ENCODE data around the gene B3GAT2. TPM values are rescaled to one million over a fixed set of nuclear protein-coding genes. Genes with fewer than 3 reads are reported as not detected.

The B3GAT2 gene
- total and polyA plus RNA-seq, 2 experiments from 2014 or later = 0.17 to 0.82 TPM

DNA sequence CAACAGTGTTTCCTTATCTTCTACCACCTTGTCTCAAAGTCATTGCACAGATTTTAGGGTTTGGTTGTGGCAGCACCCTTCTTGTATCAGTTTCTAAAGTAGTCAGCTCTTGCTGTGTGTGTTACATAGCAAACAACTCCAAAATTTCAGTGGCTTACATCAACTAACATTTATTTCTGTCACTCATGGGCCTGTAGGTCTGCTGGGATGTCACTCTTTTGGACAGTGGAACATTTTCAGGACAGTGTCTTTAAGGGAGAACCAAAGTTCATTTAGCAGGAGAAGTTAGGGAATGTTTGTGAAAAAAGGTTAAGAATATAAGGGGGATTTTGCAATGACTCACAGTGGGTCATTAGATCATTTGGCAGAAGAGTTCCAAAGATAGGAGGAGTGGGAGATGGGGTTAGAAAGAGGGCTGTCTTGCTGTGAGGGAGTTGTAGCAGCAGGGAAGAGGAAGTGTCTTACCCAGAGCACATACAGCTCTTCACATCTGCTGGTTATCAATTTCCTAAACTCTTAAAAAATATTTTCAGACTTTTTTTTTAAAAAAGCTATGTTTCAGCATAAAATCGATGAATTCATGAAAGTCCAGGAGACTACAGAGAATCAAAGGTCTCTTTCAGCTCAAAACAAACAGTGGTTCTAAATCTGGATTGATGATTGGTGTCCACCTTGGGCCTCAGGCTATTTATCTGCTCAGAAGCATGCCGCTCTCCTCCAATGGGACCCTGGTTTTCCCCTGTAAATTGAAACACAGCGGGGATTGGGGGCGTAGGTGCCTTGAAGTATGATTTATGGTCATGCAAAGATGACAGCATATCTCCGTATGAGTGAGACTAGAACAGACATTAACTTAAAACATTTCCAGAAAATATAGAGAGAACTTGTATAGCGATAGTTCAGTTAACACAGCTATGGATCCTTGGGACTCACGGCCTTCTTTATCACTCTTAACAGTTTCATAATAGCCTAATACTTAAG, 117.3 kb downstream of the B3GAT2 start:
- H3K27me3 ChIP-seq = no peaks in the 10 kb centered on the region
- no peak overlapping the region for H3K4me2 ChIP-seq
- peaks cover 1% of the 10 kb centered on the region for H3K79me2 ChIP-seq
- no peak overlapping the region for H2AFZ ChIP-seq
- no peak for DNase-seq (ENCODE audit: low spot score)
- H3K9me3 ChIP-seq (ENCODE audit: low read depth) = no peaks in the 10 kb centered on the region
- H4K20me1 ChIP-seq (ENCODE audit: insufficient read depth, poor library complexity, severe bottlenecking) = no peaks in the 10 kb centered on the region
- no peaks in the 10 kb centered on the region for H3K36me3 ChIP-seq (replicated peaks; ENCODE audit: insufficient read depth, low read depth)
- H3K4me3 ChIP-seq = no peak overlapping the region
- TF ChIP-seq CTCF (IDR thresholded peaks at IDR 0.05; ENCODE audit: poor library complexity) = no peak
- no peak for TF ChIP-seq EZH2phosphoT487 (IDR thresholded peaks at IDR 0.05; ENCODE audit: low read depth, severe bottlenecking, unreplicated experiment)
- no peak for TF ChIP-seq EZH2 (IDR thresholded peaks at IDR 0.05; ENCODE audit: borderline replicate concordance)
- no peaks in the 10 kb centered on the region for H3K4me1 ChIP-seq (ENCODE audit: insufficient read depth)
- 87% methylated on average over 7 of the region's 7 CpGs for WGBS (ENCODE audit: low lambda C conversion rate, missing lambda C conversion rate)
- no peak overlapping the region for H3K27ac ChIP-seq
- H3K9me2 ChIP-seq (replicated peaks; ENCODE audit: insufficient read depth) = no peaks in the 10 kb centered on the region

GRCh38 chr6:70838907-70839285, 118.0 kb downstream of the B3GAT2 start:
- Histone ChIP-seq H3K36me3 (replicated peaks; ENCODE audit: insufficient read depth, low read depth) (no peaks in the 10 kb centered on the region), H3K27me3 (no peaks in the 10 kb centered on the region), H3K4me1 (ENCODE audit: insufficient read depth) (no peaks in the 10 kb centered on the region), H3K4me3 (no peak overlapping the region), H4K20me1 (ENCODE audit: insufficient read depth, poor library complexity, severe bottlenecking) (no peaks in the 10 kb centered on the region), H3K9me3 (ENCODE audit: low read depth) (no peaks in the 10 kb centered on the region), H3K79me2 (peaks cover 3% of the 10 kb centered on the region), H3K27ac (no peak overlapping the region), H2AFZ (no peak overlapping the region), H3K9me2 (replicated peaks; ENCODE audit: insufficient read depth) (no peaks in the 10 kb centered on the region), H3K4me2 (no peak overlapping the region)
- no peak for DNase-seq (ENCODE audit: low spot score)
- 70% methylated on average over 2 of the region's 2 CpGs for WGBS (ENCODE audit: low lambda C conversion rate, missing lambda C conversion rate)
- TF ChIP-seq EZH2phosphoT487 (IDR thresholded peaks at IDR 0.05; ENCODE audit: low read depth, severe bottlenecking, unreplicated experiment) (no peak), CTCF (IDR thresholded peaks at IDR 0.05; ENCODE audit: poor library complexity) (no peak), EZH2 (IDR thresholded peaks at IDR 0.05; ENCODE audit: borderline replicate concordance) (no peak)

- Histone ChIP-seq H4K20me1 (ENCODE audit: insufficient read depth, poor library complexity, severe bottlenecking) (no peaks in the 10 kb centered on the region), H3K79me2 (peaks cover 17% of the 10 kb centered on the region), H3K4me3 (no peak overlapping the region), H3K27me3 (no peaks in the 10 kb centered on the region), H3K4me2 (no peak overlapping the region), H3K36me3 (replicated peaks; ENCODE audit: insufficient read depth, low read depth) (no peaks in the 10 kb centered on the region), H3K4me1 (ENCODE audit: insufficient read depth) (no peaks in the 10 kb centered on the region), H3K9me2 (replicated peaks; ENCODE audit: insufficient read depth) (no peaks in the 10 kb centered on the region), H3K9me3 (ENCODE audit: low read depth) (no peaks in the 10 kb centered on the region), H3K27ac (no peak overlapping the region), H2AFZ (no peak overlapping the region)
- 90% methylated on average over 2 of the region's 2 CpGs for WGBS (ENCODE audit: low lambda C conversion rate, missing lambda C conversion rate)
- no peak for TF ChIP-seq EZH2 (IDR thresholded peaks at IDR 0.05; ENCODE audit: borderline replicate concordance)
- TF ChIP-seq CTCF (IDR thresholded peaks at IDR 0.05; ENCODE audit: poor library complexity) = no peak
- no peak for TF ChIP-seq EZH2phosphoT487 (IDR thresholded peaks at IDR 0.05; ENCODE audit: low read depth, severe bottlenecking, unreplicated experiment)
- DNase-seq (ENCODE audit: low spot score) = no peak
Observed at GRCh38 chr6:70834520-70834919, 122.3 kb downstream of the B3GAT2 start.

Measured in hepatocyte (in vitro differentiated cells).